ENCODE data around the gene LSS. TPM values are rescaled to one million over a fixed set of nuclear protein-coding genes. Genes with fewer than 3 reads are reported as not detected.

LSS gene
- polyA plus RNA-seq (2013, experiment 1 of 2), result 76.3 TPM
- 76.4 TPM for polyA plus RNA-seq (2013, experiment 2 of 2)

- H3K36me3 ChIP-seq (ENCODE audit: insufficient read depth, low read length), result peaks cover 46% of the 10 kb centered on the region
Measured at GRCh38 chr21:46228345-46229051, at the start of gene LSS. Gene LSS (minus strand): TSS chr21:46228774. CDS start chr21:46228745, 29 bp downstream.

GRCh38 chr21:46274797-46275390 lies 46.3 kb upstream of the LSS start:
- Histone ChIP-seq H3K36me3 (ENCODE audit: insufficient read depth, low read length) (peaks cover 97% of the 10 kb centered on the region), H3K9ac (ENCODE audit: low read depth, low read length) (no peak overlapping the region), H3K9me3 (ENCODE audit: insufficient read depth, low read depth, low read length) (no peaks in the 10 kb centered on the region), H3K4me3 (ENCODE audit: low read length) (no peak overlapping the region), H3K4me1 (ENCODE audit: insufficient read depth, low read length) (no peaks in the 10 kb centered on the region), H3K27ac (ENCODE audit: low read depth, low read length) (no peak overlapping the region), H3K27me3 (ENCODE audit: insufficient read depth, low read length) (no peaks in the 10 kb centered on the region)
- WGBS, result 96% methylated on average over 10 of the region's 11 CpGs

More at GRCh38 chr21:46228345-46229051, at the start of gene LSS:
- Histone ChIP-seq H3K27ac (ENCODE audit: low read depth, low read length) (peak within 1 kb of the TSS; percentile 80), H3K9me3 (ENCODE audit: insufficient read depth, low read depth, low read length) (peaks cover 27% of the 10 kb centered on the region), H3K27me3 (ENCODE audit: insufficient read depth, low read length) (no peaks in the 10 kb centered on the region), H3K4me1 (ENCODE audit: insufficient read depth, low read length) (peaks cover 9% of the 10 kb centered on the region; the same call in 1 of the 2 replicates), H3K9ac (ENCODE audit: low read depth, low read length) (peak within 1 kb of the TSS; percentile 82), H3K4me3 (ENCODE audit: low read length) (peak within 1 kb of the TSS; percentile 79)
- WGBS, result under 1% methylated on average over 65 of the region's 77 CpGs

- Histone ChIP-seq H3K4me1 (ENCODE audit: insufficient read depth, low read length) (no peaks in the 10 kb centered on the region), H3K4me3 (ENCODE audit: low read length) (no peak overlapping the region), H3K9me3 (ENCODE audit: insufficient read depth, low read depth, low read length) (no peaks in the 10 kb centered on the region), H3K9ac (ENCODE audit: low read depth, low read length) (no peak overlapping the region), H3K36me3 (ENCODE audit: insufficient read depth, low read length) (peaks cover 99% of the 10 kb centered on the region), H3K27ac (ENCODE audit: low read depth, low read length) (no peak overlapping the region), H3K27me3 (ENCODE audit: insufficient read depth, low read length) (no peaks in the 10 kb centered on the region)
- WGBS, result 96% methylated on average over 14 of the region's 14 CpGs
Measured at GRCh38 chr21:46273341-46273740, 44.8 kb upstream of the LSS start.

- 97% methylated on average over 10 of the region's 10 CpGs for WGBS
- no peaks in the 10 kb centered on the region for H3K27me3 ChIP-seq (ENCODE audit: insufficient read depth, low read length)
Measured at GRCh38 chr21:46269466-46269865, 40.9 kb upstream of the LSS start.

GRCh38 chr21:46268371-46268770 lies 39.8 kb upstream of the LSS start:
- Histone ChIP-seq H3K27me3 (ENCODE audit: insufficient read depth, low read length) (no peaks in the 10 kb centered on the region), H3K36me3 (ENCODE audit: insufficient read depth, low read length) (peaks cover 96% of the 10 kb centered on the region), H3K27ac (ENCODE audit: low read depth, low read length) (no peak overlapping the region), H3K9me3 (ENCODE audit: insufficient read depth, low read depth, low read length) (no peaks in the 10 kb centered on the region), H3K4me3 (ENCODE audit: low read length) (no peak overlapping the region), H3K4me1 (ENCODE audit: insufficient read depth, low read length) (no peaks in the 10 kb centered on the region), H3K9ac (ENCODE audit: low read depth, low read length) (no peak overlapping the region)
- WGBS, result 97% methylated on average over 13 of the region's 13 CpGs

More at GRCh38 chr21:46269466-46269865, 40.9 kb upstream of the LSS start:
- H3K27ac ChIP-seq (ENCODE audit: low read depth, low read length), result no peak overlapping the region
- peaks cover 96% of the 10 kb centered on the region for H3K36me3 ChIP-seq (ENCODE audit: insufficient read depth, low read length)
- H3K9ac ChIP-seq (ENCODE audit: low read depth, low read length), result no peak overlapping the region
- no peak overlapping the region for H3K4me3 ChIP-seq (ENCODE audit: low read length)
- no peaks in the 10 kb centered on the region for H3K4me1 ChIP-seq (ENCODE audit: insufficient read depth, low read length)
- H3K9me3 ChIP-seq (ENCODE audit: insufficient read depth, low read depth, low read length), result no peaks in the 10 kb centered on the region

- peaks cover 93% of the 10 kb centered on the region for H3K36me3 ChIP-seq (ENCODE audit: insufficient read depth, low read length)
- H3K9me3 ChIP-seq (ENCODE audit: insufficient read depth, low read depth, low read length), result no peaks in the 10 kb centered on the region
- H3K27ac ChIP-seq (ENCODE audit: low read depth, low read length), result no peak overlapping the region
- 95% methylated on average over 19 of the region's 19 CpGs for WGBS
- H3K4me1 ChIP-seq (ENCODE audit: insufficient read depth, low read length), result no peaks in the 10 kb centered on the region
- no peaks in the 10 kb centered on the region for H3K27me3 ChIP-seq (ENCODE audit: insufficient read depth, low read length)
- H3K4me3 ChIP-seq (ENCODE audit: low read length), result no peak overlapping the region
- H3K9ac ChIP-seq (ENCODE audit: low read depth, low read length), result no peak overlapping the region
Measured at GRCh38 chr21:46266946-46267345, 38.4 kb upstream of the LSS start.

GRCh38 chr21:46265736-46266525 lies 37.4 kb upstream of the LSS start:
- WGBS, result 93% methylated on average over 26 of the region's 26 CpGs
- no peak overlapping the region for H3K27ac ChIP-seq (ENCODE audit: low read depth, low read length)
- H3K9ac ChIP-seq (ENCODE audit: low read depth, low read length), result no peak overlapping the region
- no peak overlapping the region for H3K4me3 ChIP-seq (ENCODE audit: low read length)
- H3K4me1 ChIP-seq (ENCODE audit: insufficient read depth, low read length), result no peaks in the 10 kb centered on the region
- H3K9me3 ChIP-seq (ENCODE audit: insufficient read depth, low read depth, low read length), result no peaks in the 10 kb centered on the region
- peaks cover 93% of the 10 kb centered on the region for H3K36me3 ChIP-seq (ENCODE audit: insufficient read depth, low read length)
- no peaks in the 10 kb centered on the region for H3K27me3 ChIP-seq (ENCODE audit: insufficient read depth, low read length)

- Histone ChIP-seq H3K27ac (ENCODE audit: low read depth, low read length) (no peak overlapping the region), H3K27me3 (ENCODE audit: insufficient read depth, low read length) (no peaks in the 10 kb centered on the region), H3K9me3 (ENCODE audit: insufficient read depth, low read depth, low read length) (no peaks in the 10 kb centered on the region), H3K4me3 (ENCODE audit: low read length) (no peak overlapping the region), H3K4me1 (ENCODE audit: insufficient read depth, low read length) (no peaks in the 10 kb centered on the region), H3K36me3 (ENCODE audit: insufficient read depth, low read length) (peaks cover 93% of the 10 kb centered on the region), H3K9ac (ENCODE audit: low read depth, low read length) (no peak overlapping the region)
- 93% methylated on average over 13 of the region's 13 CpGs for WGBS
Measured at GRCh38 chr21:46264690-46265144, 36.1 kb upstream of the LSS start.

GRCh38 chr21:46264046-46264689 lies 35.6 kb upstream of the LSS start:
- Histone ChIP-seq H3K9ac (ENCODE audit: low read depth, low read length) (no peak overlapping the region), H3K9me3 (ENCODE audit: insufficient read depth, low read depth, low read length) (no peaks in the 10 kb centered on the region), H3K27ac (ENCODE audit: low read depth, low read length) (no peak overlapping the region), H3K27me3 (ENCODE audit: insufficient read depth, low read length) (no peaks in the 10 kb centered on the region), H3K4me1 (ENCODE audit: insufficient read depth, low read length) (no peaks in the 10 kb centered on the region), H3K4me3 (ENCODE audit: low read length) (no peak overlapping the region), H3K36me3 (ENCODE audit: insufficient read depth, low read length) (peaks cover 92% of the 10 kb centered on the region)
- WGBS, result 96% methylated on average over 22 of the region's 22 CpGs

GRCh38 chr21:46256501-46256994 lies 28.0 kb upstream of the LSS start:
- H3K27ac ChIP-seq (ENCODE audit: low read depth, low read length), result no peak overlapping the region
- no peak overlapping the region for H3K9ac ChIP-seq (ENCODE audit: low read depth, low read length)
- H3K36me3 ChIP-seq (ENCODE audit: insufficient read depth, low read length), result peaks cover 92% of the 10 kb centered on the region
- no peak overlapping the region for H3K4me3 ChIP-seq (ENCODE audit: low read length)
- 95% methylated on average over 18 of the region's 18 CpGs for WGBS
- H3K27me3 ChIP-seq (ENCODE audit: insufficient read depth, low read length), result no peaks in the 10 kb centered on the region
- H3K9me3 ChIP-seq (ENCODE audit: insufficient read depth, low read depth, low read length), result no peaks in the 10 kb centered on the region
- H3K4me1 ChIP-seq (ENCODE audit: insufficient read depth, low read length), result no peaks in the 10 kb centered on the region

Measured in HUES64 (cell line).